ENCODE measurements around the gene SCUBE1. TPM values are rescaled to one million over a fixed set of nuclear protein-coding genes. Genes with fewer than 3 reads are reported as not detected.

The SCUBE1 gene
- total RNA-seq, 4 donors from 2014 or later, result 81.3 to 214 (median 141) TPM

- DNase-seq (ENCODE audit: low spot score in 2 of 2), result no peak
- Histone ChIP-seq H3K4me1 (no peaks in the 10 kb centered on the region), H3K27ac (no peak overlapping the region), H3K9me3 (no peaks in the 10 kb centered on the region), H3K36me3 (peaks cover 0 to 13% (median 0%) of the 10 kb centered on the region in 3 donors), H3K27me3 (peaks cover 0 to 8% of the 10 kb centered on the region in 2 donors), H3K4me3 (no peak overlapping the region)
- TF ChIP-seq POLR2A (IDR thresholded peaks at IDR 0.05), result no peak
- TF ChIP-seq, protein P1, sequence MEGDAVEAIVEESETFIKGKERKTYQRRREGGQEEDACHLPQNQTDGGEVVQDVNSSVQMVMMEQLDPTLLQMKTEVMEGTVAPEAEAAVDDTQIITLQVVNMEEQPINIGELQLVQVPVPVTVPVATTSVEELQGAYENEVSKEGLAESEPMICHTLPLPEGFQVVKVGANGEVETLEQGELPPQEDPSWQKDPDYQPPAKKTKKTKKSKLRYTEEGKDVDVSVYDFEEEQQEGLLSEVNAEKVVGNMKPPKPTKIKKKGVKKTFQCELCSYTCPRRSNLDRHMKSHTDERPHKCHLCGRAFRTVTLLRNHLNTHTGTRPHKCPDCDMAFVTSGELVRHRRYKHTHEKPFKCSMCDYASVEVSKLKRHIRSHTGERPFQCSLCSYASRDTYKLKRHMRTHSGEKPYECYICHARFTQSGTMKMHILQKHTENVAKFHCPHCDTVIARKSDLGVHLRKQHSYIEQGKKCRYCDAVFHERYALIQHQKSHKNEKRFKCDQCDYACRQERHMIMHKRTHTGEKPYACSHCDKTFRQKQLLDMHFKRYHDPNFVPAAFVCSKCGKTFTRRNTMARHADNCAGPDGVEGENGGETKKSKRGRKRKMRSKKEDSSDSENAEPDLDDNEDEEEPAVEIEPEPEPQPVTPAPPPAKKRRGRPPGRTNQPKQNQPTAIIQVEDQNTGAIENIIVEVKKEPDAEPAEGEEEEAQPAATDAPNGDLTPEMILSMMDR (IDR thresholded peaks at IDR 0.05), result no peak
- no peak for TF ChIP-seq EP300 (IDR thresholded peaks at IDR 0.05)
- 66 to 69% methylated on average over 9 of the region's 9 CpGs for WGBS, 2 donors
These were observed 144.2 kb downstream of the SCUBE1 start for GRCh38 chr22:43198936-43199335.

- H3K9me3 ChIP-seq, result no peaks in the 10 kb centered on the region
- WGBS, 2 donors, result 81 to 84% methylated on average over 5 of the region's 5 CpGs
- H3K27ac ChIP-seq, result no peak overlapping the region
- no peak for DNase-seq (ENCODE audit: low spot score in 2 of 2)
- peaks cover 0 to 4% (median 0%) of the 10 kb centered on the region in 3 donors for H3K36me3 ChIP-seq
- H3K27me3 ChIP-seq, result peaks cover 0 to 8% of the 10 kb centered on the region in 2 donors
- no peaks in the 10 kb centered on the region for H3K4me1 ChIP-seq
- TF ChIP-seq, protein P1 (IDR thresholded peaks at IDR 0.05), result no peak
- TF ChIP-seq EP300 (IDR thresholded peaks at IDR 0.05), result no peak
- TF ChIP-seq POLR2A (IDR thresholded peaks at IDR 0.05), result no peak
- no peak overlapping the region for H3K4me3 ChIP-seq
These were observed 145.0 kb downstream of the SCUBE1 start for GRCh38 chr22:43198126-43198525.

GRCh38 chr22:43197271-43197941, 145.8 kb downstream of the SCUBE1 start:
- H3K27me3 ChIP-seq, result peaks cover 0 to 8% of the 10 kb centered on the region in 2 donors
- no peak for DNase-seq (ENCODE audit: low spot score in 2 of 2)
- 54 to 56% methylated on average over 22 of the region's 22 CpGs for WGBS, 2 donors
- no peaks in the 10 kb centered on the region for H3K4me1 ChIP-seq
- H3K4me3 ChIP-seq, result no peak overlapping the region
- no peaks in the 10 kb centered on the region for H3K9me3 ChIP-seq
- no peak overlapping the region for H3K27ac ChIP-seq
- H3K36me3 ChIP-seq, result peaks cover 0 to 4% (median 0%) of the 10 kb centered on the region in 3 donors
- TF ChIP-seq EP300 (IDR thresholded peaks at IDR 0.05) (no peak), POLR2A (IDR thresholded peaks at IDR 0.05) (no peak)
- TF ChIP-seq, protein P1 (IDR thresholded peaks at IDR 0.05), result no peak

GRCh38 chr22:43191831-43192230, 151.3 kb downstream of the SCUBE1 start:
- peaks cover 0 to 4% of the 10 kb centered on the region in 2 donors for H3K27me3 ChIP-seq
- DNase-seq (ENCODE audit: low spot score in 2 of 2), result no peak
- TF ChIP-seq, protein P1 (IDR thresholded peaks at IDR 0.05), result no peak
- TF ChIP-seq EP300 (IDR thresholded peaks at IDR 0.05) (no peak), POLR2A (IDR thresholded peaks at IDR 0.05) (no peak)

GRCh38 chr22:43188829-43189545, 154.2 kb downstream of the SCUBE1 start:
- WGBS, 2 donors, result 90 to 93% methylated on average over 5 of the region's 5 CpGs
- H3K9me3 ChIP-seq, result no peaks in the 10 kb centered on the region
- TF ChIP-seq POLR2A (IDR thresholded peaks at IDR 0.05), result no peak

More at GRCh38 chr22:43191831-43192230, 151.3 kb downstream of the SCUBE1 start:
- Histone ChIP-seq H3K9me3 (no peaks in the 10 kb centered on the region), H3K4me1 (peaks cover 0 to 7% (median 0%) of the 10 kb centered on the region in 4 donors), H3K27ac (no peak overlapping the region), H3K36me3 (no peaks in the 10 kb centered on the region), H3K4me3 (no peak overlapping the region)

More at GRCh38 chr22:43188829-43189545, 154.2 kb downstream of the SCUBE1 start:
- H3K4me3 ChIP-seq, result no peak overlapping the region
- peaks cover 0 to 4% of the 10 kb centered on the region in 2 donors for H3K27me3 ChIP-seq
- peaks cover 0 to 32% (median 5%) of the 10 kb centered on the region in 4 donors for H3K4me1 ChIP-seq
- no peak for DNase-seq (ENCODE audit: low spot score in 2 of 2)
- no peak overlapping the region for H3K27ac ChIP-seq
- no peaks in the 10 kb centered on the region for H3K36me3 ChIP-seq
